ENCODE measurements around the gene JAKMIP3. TPM values are rescaled to one million over a fixed set of nuclear protein-coding genes. Genes with fewer than 3 reads are reported as not detected.

Gene JAKMIP3
- total RNA-seq, 2 experiments from 2014 or later, result 0.18 to 0.31 TPM

DNA sequence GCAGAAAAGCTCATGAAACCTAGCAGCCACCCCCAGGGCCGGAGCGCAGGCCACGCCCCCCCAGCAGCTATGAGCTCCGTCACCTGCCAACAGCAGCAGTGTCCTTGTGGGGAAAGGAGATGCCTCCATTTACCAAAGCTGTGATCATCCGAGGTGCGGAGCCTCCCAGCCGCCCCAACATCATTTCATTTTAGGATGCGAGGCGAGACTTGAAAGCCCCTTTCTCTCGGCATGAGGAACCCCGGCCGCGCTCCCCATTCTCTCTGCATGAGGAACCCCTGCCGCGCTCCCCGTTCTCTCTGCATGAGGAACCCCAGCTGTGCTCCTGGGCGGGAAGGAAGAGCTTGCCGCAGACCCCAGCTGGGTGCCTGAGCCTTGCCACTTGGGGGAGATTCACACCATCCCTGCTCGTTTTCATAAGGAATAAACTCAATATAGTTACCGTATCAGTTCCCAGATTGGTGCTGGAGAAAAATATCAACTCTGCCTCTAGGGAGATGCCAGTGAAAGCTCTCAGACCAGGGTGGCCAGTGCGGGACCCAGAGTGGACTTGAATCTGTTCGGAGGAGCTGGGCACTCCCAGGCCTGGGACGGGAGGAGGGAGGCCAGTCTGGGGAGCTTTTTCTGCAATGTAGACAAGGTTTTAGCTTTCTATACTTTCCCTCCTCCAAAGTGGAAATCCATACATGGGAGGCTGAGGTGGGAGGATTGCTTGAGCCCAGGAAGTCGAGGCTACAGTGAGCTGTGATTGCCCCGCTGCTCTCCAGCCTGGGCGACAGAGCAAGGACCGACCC, 35.0 kb downstream of the JAKMIP3 start:
- intact Hi-C loops (cut with micrococcal nuclease), result no loop called here
- POLR2A ChIA-PET, result no interaction called here
- TF ChIP-seq, protein P1, sequence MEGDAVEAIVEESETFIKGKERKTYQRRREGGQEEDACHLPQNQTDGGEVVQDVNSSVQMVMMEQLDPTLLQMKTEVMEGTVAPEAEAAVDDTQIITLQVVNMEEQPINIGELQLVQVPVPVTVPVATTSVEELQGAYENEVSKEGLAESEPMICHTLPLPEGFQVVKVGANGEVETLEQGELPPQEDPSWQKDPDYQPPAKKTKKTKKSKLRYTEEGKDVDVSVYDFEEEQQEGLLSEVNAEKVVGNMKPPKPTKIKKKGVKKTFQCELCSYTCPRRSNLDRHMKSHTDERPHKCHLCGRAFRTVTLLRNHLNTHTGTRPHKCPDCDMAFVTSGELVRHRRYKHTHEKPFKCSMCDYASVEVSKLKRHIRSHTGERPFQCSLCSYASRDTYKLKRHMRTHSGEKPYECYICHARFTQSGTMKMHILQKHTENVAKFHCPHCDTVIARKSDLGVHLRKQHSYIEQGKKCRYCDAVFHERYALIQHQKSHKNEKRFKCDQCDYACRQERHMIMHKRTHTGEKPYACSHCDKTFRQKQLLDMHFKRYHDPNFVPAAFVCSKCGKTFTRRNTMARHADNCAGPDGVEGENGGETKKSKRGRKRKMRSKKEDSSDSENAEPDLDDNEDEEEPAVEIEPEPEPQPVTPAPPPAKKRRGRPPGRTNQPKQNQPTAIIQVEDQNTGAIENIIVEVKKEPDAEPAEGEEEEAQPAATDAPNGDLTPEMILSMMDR (IDR thresholded peaks at IDR 0.05), result no peak
- Mint-ChIP-seq H3K4me1 (ENCODE audit: low read depth) (peaks cover 3% of the 10 kb centered on the region), H3K36me3 (ENCODE audit: low read depth) (no peaks in the 10 kb centered on the region), H3K4me3 (no peak overlapping the region), H3K9me3 (no peaks in the 10 kb centered on the region), H3K27ac (no peak overlapping the region), H3K27me3 (peaks cover 9% of the 10 kb centered on the region)
- CTCF ChIA-PET, result interaction anchor here (1.0 to 1.3 kb wide), 2 partner anchors 20 to 42 kb away, joined by 3 to 4 read pairs; no protein-coding TSS in a partner anchor
- DNase-seq, result no peak
- ATAC-seq, result no peak

- TF ChIP-seq, protein P1 (IDR thresholded peaks at IDR 0.05), result no peak
- Mint-ChIP-seq H3K36me3 (ENCODE audit: low read depth) (no peaks in the 10 kb centered on the region), H3K4me1 (ENCODE audit: low read depth) (no peaks in the 10 kb centered on the region), H3K27ac (no peak overlapping the region), H3K9me3 (no peaks in the 10 kb centered on the region), H3K4me3 (no peak overlapping the region), H3K27me3 (peaks cover 4% of the 10 kb centered on the region)
- ATAC-seq (no peak), DNase-seq (no peak)
- POLR2A ChIA-PET, result no interaction called here
- intact Hi-C loops (cut with micrococcal nuclease), result no loop called here
- CTCF ChIA-PET, result interaction anchor here (1.0 to 1.3 kb wide), 2 partner anchors 19 to 41 kb away, joined by 3 to 4 read pairs; no protein-coding TSS in a partner anchor
Observed at GRCh38 chr10:132101529-132101928, 35.8 kb downstream of the JAKMIP3 start.

DNA sequence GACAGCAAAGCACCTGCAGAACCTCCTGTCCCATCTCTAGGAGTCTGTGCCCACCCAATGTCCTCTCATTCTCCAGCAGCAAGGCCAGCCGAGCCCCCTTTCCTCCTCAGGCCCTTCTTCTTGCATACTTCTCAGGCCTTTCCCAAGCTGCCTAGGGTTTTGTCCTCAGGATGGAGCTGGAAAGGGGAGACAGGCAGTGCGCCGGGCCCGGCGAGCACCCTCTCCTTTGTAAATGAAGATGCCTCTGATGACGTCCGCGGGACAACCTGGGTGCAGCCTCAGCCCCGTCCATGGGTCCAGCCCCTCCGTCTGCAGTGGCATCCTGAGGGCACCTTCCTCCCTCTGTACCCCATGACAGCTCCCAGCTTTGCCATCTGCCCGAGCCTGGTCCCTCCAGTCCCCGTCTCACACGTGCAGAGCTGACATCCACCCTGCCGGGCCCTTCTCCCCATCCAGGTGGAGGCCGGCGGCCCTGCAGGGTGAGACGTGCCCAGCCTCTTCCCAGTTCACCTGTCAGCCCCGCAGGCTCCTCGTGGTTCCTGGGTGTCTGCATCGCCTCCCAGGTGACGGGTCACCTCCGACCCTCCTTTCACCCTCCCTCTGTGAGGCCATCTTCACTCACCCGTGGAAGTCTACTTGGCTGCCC, 36.4 kb downstream of the JAKMIP3 start:
- TF ChIP-seq, protein P1 (IDR thresholded peaks at IDR 0.05), result no peak
- ATAC-seq, result no peak
- ChIA-PET POLR2A (no interaction called here), CTCF (no interaction called here)
- H3K9me3 Mint-ChIP-seq, result no peaks in the 10 kb centered on the region
- DNase-seq, result no peak
- H3K36me3 Mint-ChIP-seq (ENCODE audit: low read depth), result no peaks in the 10 kb centered on the region
- H3K27me3 Mint-ChIP-seq, result peaks cover 4% of the 10 kb centered on the region
- intact Hi-C loops (cut with micrococcal nuclease), result no loop called here
- no peaks in the 10 kb centered on the region for H3K4me1 Mint-ChIP-seq (ENCODE audit: low read depth)
- H3K27ac Mint-ChIP-seq, result no peak overlapping the region
- no peak overlapping the region for H3K4me3 Mint-ChIP-seq

GRCh38 chr10:132102717-132103110, 37.0 kb downstream of the JAKMIP3 start:
- Mint-ChIP-seq H3K4me1 (ENCODE audit: low read depth) (no peaks in the 10 kb centered on the region), H3K9me3 (no peaks in the 10 kb centered on the region), H3K27me3 (peaks cover 4% of the 10 kb centered on the region), H3K4me3 (no peak overlapping the region), H3K27ac (no peak overlapping the region), H3K36me3 (ENCODE audit: low read depth) (no peaks in the 10 kb centered on the region)
- DNase-seq, result no peak
- intact Hi-C loops (cut with micrococcal nuclease), result no loop called here
- POLR2A ChIA-PET, result interaction anchor here (0.7 kb wide), 1 partner anchor 280 kb away, joined by 3 read pairs; no protein-coding TSS in a partner anchor
- CTCF ChIA-PET, result no interaction called here
- no peak for ATAC-seq
- TF ChIP-seq, protein P1 (IDR thresholded peaks at IDR 0.05), result no peak
